Activated T-helper 1 cell treated with anti-CD3 and anti-CD28 coated beads, Interleukin-12 subunit alpha, Interleukin-12 subunit beta, Interleukin-2, Interleukin-4 antibody, amounts not matched to agents 30 ng/mL and 10 ng/mL and 1 ng/mL, durations not matched to agents 14 hours and 24 hours and 36 hours (primary cell): ENCODE data around the gene POLR1E. TPM values are rescaled to one million over a fixed set of nuclear protein-coding genes. Genes with fewer than 3 reads are reported as not detected.
"Not testable (repeated sequence)": the region's sequence is repeated elsewhere in the genome, so short reads cannot be mapped to it uniquely, and the experiment has no call there.

ENCODE experiments used
- DNase-seq: peaks from one replicate; pipeline ENCODE4 v3.0.0; 2021; ENCODE audit warnings: low spot score
- H3K27ac Mint-ChIP-seq: one replicate; pipeline ENCODE4 v1.8.0; 2021; ENCODE audit warnings: mild to moderate bottlenecking, mixed read lengths
- H3K27me3 Mint-ChIP-seq: one replicate; pipeline ENCODE4 v1.8.0; 2022; ENCODE audit warnings: mild to moderate bottlenecking, moderate library complexity, mixed read lengths; ENCODE audit not compliant: insufficient read depth
- H3K36me3 Mint-ChIP-seq: one replicate; pipeline ENCODE4 v1.8.0; 2021; ENCODE audit warnings: low read depth, mixed read lengths
- H3K4me1 Mint-ChIP-seq: one replicate; pipeline ENCODE4 v1.8.0; 2021; ENCODE audit warnings: low read depth, mixed read lengths
- H3K4me3 Mint-ChIP-seq: one replicate; pipeline ENCODE4 v1.8.0; 2021; ENCODE audit warnings: mild to moderate bottlenecking, moderate library complexity, mixed read lengths
- H3K9me3 Mint-ChIP-seq: one replicate; pipeline ENCODE4 v1.8.0; 2021; ENCODE audit warnings: mixed read lengths
- intact Hi-C: fragments of 100-400 bp; cut with micrococcal nuclease; formaldehyde crosslinking; loops from one replicate; pipeline ENCODE4 v1.15.1; 2024
- total RNA-seq: library from RNA; stranded (reverse); gene quantifications from 2 replicates; pipeline ENCODE4 v1.2.3, GENCODE V29; 2022

The POLR1E gene
- total RNA-seq, 1 donor from 2014 or later, result 61.0 TPM

DNA sequence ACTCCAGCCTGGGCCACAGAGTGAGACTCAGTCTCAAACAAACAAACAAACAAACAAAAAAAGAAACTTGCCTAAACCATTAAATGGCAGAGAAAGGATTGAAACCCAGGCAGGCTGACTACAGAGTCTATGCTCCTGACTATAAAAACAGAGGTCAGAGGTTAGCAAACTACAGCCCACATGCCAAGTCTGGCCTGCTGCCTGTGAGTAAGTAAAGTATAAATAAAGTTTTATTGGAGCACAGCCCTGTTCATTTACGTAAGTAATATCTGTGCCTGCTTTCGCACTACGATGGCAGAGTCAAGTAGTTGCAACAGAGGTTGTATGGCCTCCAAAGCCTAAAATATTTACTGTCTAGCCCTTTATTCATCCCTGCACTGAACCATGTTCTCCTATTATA, 11.6 kb downstream of the POLR1E start:
- H3K9me3 Mint-ChIP-seq, result no peaks in the 10 kb centered on the region
- DNase-seq, result no peak
- H3K27me3 Mint-ChIP-seq, result no peaks in the 10 kb centered on the region
- no peaks in the 10 kb centered on the region for H3K4me1 Mint-ChIP-seq
- H3K36me3 Mint-ChIP-seq, result peaks cover 52% of the 10 kb centered on the region
- H3K27ac Mint-ChIP-seq, result no peak overlapping the region
- no peak overlapping the region for H3K4me3 Mint-ChIP-seq
- intact Hi-C loops, result no loop called here

DNA sequence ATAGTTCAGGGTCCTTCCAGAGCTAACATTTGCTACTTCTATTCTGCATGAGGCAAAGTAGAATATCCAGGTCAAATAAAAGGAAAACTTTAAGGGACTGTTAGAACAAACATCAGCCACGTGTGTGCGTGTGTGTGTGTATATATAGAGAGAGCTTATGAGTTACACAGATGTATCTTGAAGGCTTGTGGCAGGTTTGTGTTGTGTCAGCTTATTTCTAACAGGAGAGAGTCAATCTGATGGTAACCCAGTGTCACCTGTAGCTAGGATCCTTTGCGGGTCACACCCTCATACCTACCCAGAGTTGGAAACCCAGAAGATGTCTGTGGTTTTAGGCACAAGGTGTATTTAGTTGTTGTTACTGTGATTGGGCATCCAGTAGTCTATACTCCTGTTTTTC, 12.7 kb downstream of the POLR1E start:
- Mint-ChIP-seq H3K4me1 (peaks cover 1% of the 10 kb centered on the region), H3K27me3 (no peaks in the 10 kb centered on the region), H3K9me3 (no peaks in the 10 kb centered on the region), H3K27ac (no peak overlapping the region), H3K4me3 (no peak overlapping the region), H3K36me3 (peaks cover 58% of the 10 kb centered on the region)
- no peak for DNase-seq
- intact Hi-C loops, result no loop called here

DNA sequence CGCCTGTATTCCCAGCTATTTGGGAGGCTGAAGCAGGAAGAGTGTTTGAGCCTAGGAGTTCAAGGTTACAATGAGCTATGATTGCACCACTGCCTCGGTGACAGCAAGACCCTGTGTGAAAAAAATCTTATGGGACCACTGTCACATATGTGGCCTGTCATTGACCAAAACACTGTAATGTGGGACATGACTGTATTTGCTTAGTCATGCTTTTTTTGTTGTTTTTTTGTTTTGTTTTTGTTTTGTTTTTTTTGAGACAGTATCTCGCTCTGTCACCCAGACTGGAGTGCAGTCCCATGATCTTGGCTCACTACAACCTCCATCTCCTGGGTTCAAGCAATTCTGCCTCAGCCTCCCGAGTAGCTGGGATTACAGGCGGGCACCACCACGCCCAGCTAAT, 13.5 kb downstream of the POLR1E start:
- intact Hi-C loops, result no loop called here
- Mint-ChIP-seq H3K27me3 (no peaks in the 10 kb centered on the region), H3K4me1 (peaks cover 9% of the 10 kb centered on the region), H3K36me3 (peaks cover 60% of the 10 kb centered on the region), H3K9me3 (no peaks in the 10 kb centered on the region), H3K27ac (no peak overlapping the region), H3K4me3 (no peak overlapping the region)
- DNase-seq, result no peak

DNA sequence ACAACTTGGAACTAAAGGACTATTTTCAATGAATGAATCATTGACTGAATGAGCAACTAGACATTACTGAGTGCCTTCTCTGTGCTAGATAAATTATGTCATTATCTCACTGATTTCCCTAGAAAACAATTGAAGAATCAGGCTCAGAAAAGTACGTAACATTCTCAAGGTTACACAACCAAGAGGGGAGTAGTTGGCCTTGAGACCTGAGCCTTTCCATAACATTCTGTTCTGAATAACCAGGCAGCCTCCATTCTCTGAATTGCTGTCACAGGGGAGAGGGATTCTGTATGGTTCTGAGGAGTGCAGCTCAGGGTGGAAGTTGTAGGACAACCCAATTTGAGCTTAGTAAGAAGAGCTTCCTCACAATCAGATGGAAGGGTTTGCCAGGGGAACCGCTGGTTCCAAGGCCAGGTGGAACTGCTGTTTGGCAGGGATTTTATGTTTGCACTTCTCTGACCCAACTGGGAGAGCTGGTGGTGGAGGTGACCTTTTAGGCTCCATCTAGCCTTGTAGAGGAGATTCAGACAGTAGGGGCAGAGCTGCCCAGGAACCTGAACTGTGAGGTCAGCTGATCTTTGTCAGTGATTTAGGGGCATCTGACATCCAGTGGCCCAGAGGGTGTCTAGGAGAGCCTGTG, 16.3 kb downstream of the POLR1E start:
- H3K27me3 Mint-ChIP-seq, result no peaks in the 10 kb centered on the region
- no peak overlapping the region for H3K27ac Mint-ChIP-seq
- H3K4me3 Mint-ChIP-seq, result no peak overlapping the region
- intact Hi-C loops, result no loop called here
- H3K36me3 Mint-ChIP-seq, result peaks cover 59% of the 10 kb centered on the region
- no peaks in the 10 kb centered on the region for H3K9me3 Mint-ChIP-seq
- DNase-seq, result no peak
- H3K4me1 Mint-ChIP-seq, result peaks cover 9% of the 10 kb centered on the region

DNA sequence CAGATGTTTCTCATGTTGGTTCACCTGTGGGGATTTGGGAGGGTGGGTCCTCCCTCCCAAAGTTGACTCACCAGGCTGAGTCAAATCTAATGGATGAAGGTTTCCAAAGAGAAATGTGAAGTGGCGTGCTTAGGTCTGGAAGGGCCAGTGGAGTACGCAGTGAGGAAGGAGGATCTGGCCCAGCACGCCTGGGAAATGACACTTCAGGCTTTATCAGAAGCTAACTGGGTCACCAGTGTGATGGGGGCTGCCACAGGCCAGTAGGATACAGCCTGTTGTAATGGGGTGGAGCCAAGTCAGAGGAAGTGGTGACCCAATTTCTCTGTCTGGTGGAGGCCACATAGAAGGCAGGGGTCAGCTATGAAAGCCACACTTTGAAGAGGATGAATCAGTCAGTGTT, 18.0 kb downstream of the POLR1E start:
- no peak overlapping the region for H3K4me3 Mint-ChIP-seq
- intact Hi-C loops, result no loop called here
- peak overlapping the region; percentile 15 for H3K27ac Mint-ChIP-seq
- peaks cover 59% of the 10 kb centered on the region for H3K36me3 Mint-ChIP-seq
- H3K27me3 Mint-ChIP-seq, result no peaks in the 10 kb centered on the region
- peaks cover 9% of the 10 kb centered on the region for H3K4me1 Mint-ChIP-seq
- no peak for DNase-seq
- no peaks in the 10 kb centered on the region for H3K9me3 Mint-ChIP-seq

DNA sequence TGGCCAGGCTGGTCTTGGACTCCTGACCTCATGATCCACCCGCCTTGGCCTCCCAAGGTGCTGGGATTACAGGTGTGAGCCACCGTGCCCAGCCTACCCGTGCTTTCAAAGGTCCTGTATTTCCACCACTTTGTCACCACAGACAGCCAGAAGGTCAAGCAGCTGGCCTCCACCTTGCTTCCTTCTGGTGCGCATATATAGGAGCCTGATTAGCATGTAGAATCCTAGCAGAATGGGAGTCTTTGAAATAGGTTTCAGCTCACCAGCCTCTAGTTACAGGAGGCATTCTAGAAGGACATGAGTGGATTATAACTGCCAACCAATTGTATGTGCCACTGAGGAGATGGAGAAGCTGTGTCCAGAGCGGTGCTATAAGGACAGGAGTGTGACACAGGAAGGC, 18.9 kb downstream of the POLR1E start:
- no peaks in the 10 kb centered on the region for H3K9me3 Mint-ChIP-seq
- DNase-seq, result no peak
- intact Hi-C loops, result no loop called here
- H3K27ac Mint-ChIP-seq, result no peak overlapping the region
- H3K4me1 Mint-ChIP-seq, result peaks cover 9% of the 10 kb centered on the region
- H3K27me3 Mint-ChIP-seq, result no peaks in the 10 kb centered on the region
- H3K4me3 Mint-ChIP-seq, result no peak overlapping the region
- peaks cover 55% of the 10 kb centered on the region for H3K36me3 Mint-ChIP-seq

DNA sequence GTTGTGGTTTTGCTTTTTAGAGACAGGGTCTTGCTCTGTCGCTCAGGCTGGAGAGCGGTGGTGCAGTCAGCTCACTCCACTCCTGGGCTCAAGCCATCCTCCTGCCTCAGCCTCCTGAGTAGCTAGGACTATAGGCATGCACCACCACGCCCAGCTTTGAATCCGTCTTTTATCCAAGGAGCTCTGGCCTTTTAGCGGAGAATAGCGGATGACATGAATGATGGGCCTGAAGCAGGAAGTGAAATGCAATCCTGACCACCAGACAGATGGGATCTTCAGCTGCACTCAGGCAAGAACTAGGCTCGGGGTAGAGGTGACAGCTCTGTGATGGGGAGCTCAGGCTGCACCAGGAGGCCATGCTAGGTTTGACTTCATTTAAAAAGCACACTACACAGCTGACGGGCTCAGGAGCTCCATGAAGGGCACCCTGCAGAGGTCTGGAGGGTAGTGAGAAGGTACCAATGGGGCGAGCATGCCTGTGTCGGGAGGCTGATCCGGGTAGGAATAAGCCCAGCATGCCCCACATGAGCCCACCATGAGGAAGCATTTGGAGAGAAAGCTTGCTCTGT, 21.9 kb downstream of the POLR1E start:
- Mint-ChIP-seq H3K4me1 (peaks cover 9% of the 10 kb centered on the region), H3K4me3 (no peak overlapping the region), H3K9me3 (no peaks in the 10 kb centered on the region), H3K36me3 (peaks cover 32% of the 10 kb centered on the region), H3K27ac (no peak overlapping the region), H3K27me3 (no peaks in the 10 kb centered on the region)
- intact Hi-C loops, result no loop called here
- DNase-seq, result no peak

DNA sequence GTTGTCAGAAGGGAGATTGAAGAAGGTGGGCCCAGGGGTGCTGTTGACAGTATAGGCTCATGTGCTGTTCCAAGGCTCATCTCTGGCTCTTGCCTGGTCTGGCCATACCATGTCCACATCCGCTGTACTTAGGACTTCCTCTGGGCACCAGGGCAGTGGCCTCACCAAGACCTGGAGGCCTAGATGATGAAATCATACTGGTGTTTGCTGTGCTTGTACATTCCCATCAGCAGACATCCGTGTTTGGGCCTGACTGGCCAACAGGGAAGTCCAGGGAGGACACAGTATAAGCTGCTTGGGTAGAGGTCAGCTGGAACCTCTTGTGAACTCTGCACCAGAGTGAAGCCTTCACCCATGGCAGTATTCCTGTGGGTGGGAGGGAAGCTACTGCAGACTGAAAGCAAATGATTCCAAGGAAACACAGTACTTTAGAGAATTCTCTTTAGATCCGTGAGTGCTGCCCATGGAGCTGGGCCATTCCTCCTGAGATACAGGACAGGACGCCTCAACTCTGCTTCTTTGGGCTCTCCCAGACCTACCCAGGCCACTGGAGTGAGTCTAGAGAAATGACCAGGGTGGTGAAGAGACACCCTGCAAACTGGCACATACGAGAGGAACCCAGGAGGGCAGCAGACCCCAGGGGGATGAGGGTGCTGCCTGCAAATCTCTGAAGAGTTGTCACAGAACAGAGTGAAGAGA, 22.5 kb downstream of the POLR1E start:
- no peak for DNase-seq
- intact Hi-C loops, result no loop called here
- peaks cover 26% of the 10 kb centered on the region for H3K36me3 Mint-ChIP-seq

DNA sequence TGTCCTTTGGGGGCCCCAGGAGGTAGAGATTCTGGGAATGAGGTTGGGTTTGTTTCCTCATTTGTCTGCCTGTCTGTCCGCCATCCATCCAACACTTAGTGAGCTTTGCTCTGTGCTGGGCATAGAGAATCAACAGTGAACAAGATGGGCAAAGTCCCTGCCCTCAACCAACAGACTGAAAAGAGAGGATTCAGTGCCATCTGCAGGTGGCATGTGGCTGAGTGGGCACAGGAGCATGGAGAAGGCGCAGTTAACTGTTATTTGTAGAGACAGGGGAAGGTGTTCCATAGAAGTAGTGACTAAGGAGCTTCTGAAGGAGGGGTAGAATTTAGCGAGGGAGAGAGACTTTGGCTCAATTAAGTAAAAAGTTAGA, 23.1 kb downstream of the POLR1E start:
- intact Hi-C loops, result no loop called here
- H3K4me3 Mint-ChIP-seq, result no peak overlapping the region
- DNase-seq, result no peak
- peaks cover 21% of the 10 kb centered on the region for H3K36me3 Mint-ChIP-seq
- peaks cover 4% of the 10 kb centered on the region for H3K4me1 Mint-ChIP-seq
- H3K9me3 Mint-ChIP-seq, result no peaks in the 10 kb centered on the region
- no peaks in the 10 kb centered on the region for H3K27me3 Mint-ChIP-seq
- no peak overlapping the region for H3K27ac Mint-ChIP-seq

More for the DNA sequence above, 22.5 kb downstream of the POLR1E start:
- Mint-ChIP-seq H3K9me3 (no peaks in the 10 kb centered on the region), H3K27me3 (no peaks in the 10 kb centered on the region), H3K4me1 (peaks cover 9% of the 10 kb centered on the region), H3K4me3 (no peak overlapping the region), H3K27ac (no peak overlapping the region)

DNA sequence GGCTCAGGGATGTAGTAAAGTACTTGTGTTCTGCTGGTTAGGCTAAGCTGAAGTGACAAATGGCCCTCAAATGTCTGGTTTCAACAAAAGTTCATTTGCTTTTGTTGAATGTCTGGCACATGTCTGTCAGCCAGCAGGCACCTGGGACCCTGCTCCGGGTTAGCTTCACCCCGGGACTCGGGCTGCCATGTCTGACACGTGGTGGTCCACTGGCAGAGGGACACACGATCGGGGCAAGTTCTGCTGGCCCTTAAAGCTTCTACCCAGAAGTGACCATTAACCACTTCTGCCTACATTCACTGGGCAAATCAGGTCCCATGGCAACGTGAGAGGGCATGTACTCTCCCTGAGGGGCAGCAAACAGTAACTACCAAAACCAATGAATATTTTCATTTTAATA, 23.8 kb downstream of the POLR1E start:
- Mint-ChIP-seq H3K27ac (no peak overlapping the region), H3K9me3 (no peaks in the 10 kb centered on the region)
- intact Hi-C loops, result no loop called here

DNA sequence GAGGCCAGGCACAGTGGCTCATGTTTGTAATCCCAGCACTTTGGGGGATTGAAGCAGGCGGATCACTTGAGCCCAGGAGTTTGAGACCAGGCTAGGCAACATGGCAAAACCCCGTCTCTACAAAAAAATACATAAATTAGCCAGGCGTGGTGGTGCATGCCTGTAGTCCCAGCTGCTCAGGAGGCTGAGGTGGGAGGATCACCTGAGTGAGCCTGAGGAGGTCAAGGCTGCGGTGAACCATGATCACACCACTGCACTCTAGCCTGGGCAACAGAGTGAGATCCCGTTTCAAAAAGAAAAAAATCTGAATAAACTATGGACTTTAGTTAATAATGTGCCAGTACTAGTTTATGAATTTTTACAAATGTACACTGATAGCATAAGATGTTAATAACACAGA, 24.3 kb downstream of the POLR1E start:
- DNase-seq, H3K27me3 Mint-ChIP-seq, H3K4me1 Mint-ChIP-seq, H3K9me3 Mint-ChIP-seq, intact Hi-C loops, H3K4me3 Mint-ChIP-seq, H3K27ac Mint-ChIP-seq: not testable (repeated sequence)
- H3K36me3 Mint-ChIP-seq, result peaks cover 14% of the 10 kb centered on the region

More for the DNA sequence above, 23.8 kb downstream of the POLR1E start:
- Mint-ChIP-seq H3K4me1 (no peaks in the 10 kb centered on the region), H3K27me3 (no peaks in the 10 kb centered on the region), H3K4me3 (no peak overlapping the region), H3K36me3 (peaks cover 18% of the 10 kb centered on the region)
- DNase-seq, result no peak

DNA sequence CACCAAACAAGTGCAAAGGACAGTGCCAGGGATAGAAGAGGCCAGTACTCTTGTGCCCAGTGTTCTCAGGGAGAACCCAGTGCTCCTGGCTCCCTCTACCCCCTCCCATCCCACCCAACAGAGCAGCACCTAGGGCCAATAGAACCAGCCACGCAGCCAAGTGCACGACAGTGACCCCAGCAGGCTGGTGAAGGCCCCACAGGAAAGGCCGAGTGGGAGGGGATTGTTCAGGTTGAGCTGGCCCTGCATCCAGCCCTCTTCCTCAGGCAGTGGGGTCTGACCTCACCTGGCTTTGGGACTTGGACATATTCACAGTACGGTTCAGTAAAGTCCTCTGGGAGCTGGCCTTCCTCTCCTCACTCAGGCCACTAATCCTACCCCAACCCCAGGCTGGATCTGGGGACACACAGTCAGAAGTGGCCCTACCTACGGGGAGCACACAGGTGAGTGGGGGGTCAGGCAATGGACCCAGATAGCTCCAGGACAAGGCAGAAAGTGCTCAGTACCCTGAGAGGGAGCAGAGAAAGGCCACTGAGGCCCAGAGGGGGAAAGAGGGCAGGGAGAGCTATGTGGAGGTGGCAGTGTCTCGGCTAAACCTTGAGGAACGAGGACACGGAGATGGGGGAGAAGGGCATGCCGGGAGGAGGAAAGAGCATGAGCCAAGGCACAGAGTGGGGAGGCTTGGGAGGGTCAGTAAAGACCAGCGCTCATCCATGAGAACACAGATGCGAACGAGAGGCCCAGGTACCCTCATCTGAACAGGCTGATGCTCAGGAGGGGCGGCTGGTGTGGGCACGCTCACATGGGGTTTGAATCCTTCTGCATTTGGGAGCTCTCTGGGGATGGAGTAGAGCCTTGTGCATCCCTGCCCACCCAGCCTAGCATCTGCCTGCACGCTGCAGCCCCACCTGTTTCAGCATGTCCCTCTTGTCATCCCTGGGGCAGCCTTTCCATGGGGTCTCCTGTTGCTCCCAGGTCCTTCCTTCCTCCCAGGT, 25.6 kb downstream of the POLR1E start:
- Mint-ChIP-seq H3K4me1 (peaks cover 6% of the 10 kb centered on the region), H3K9me3 (no peaks in the 10 kb centered on the region), H3K27ac (no peak overlapping the region), H3K27me3 (no peaks in the 10 kb centered on the region), H3K4me3 (no peak overlapping the region), H3K36me3 (peaks cover 12% of the 10 kb centered on the region)
- intact Hi-C loops, result no loop called here
- DNase-seq, result no peak

DNA sequence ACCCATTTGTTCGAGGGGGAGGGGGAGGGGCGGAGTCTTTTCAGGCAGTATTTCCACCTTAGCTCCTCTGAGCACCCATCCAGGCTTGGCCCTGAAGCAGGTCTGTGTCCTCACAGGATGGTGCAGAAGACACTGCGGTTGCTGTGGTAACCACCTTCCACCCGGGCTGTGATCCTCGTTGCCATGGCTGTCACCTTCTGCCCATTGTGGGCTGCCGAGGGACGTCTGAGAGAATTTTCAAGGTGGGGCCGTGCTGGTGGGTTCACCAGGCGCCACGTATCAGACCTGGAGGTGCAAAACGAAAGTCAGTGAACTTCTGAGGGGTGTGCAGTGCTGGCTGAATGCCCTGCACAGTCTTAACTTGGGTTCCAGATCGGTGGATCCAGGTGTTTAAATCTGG, 26.7 kb downstream of the POLR1E start:
- H3K27me3 Mint-ChIP-seq, result no peaks in the 10 kb centered on the region
- H3K36me3 Mint-ChIP-seq, result peaks cover 5% of the 10 kb centered on the region
- intact Hi-C loops, result no loop called here
- no peaks in the 10 kb centered on the region for H3K9me3 Mint-ChIP-seq
- H3K4me3 Mint-ChIP-seq, result no peak overlapping the region
- no peak for DNase-seq
- no peak overlapping the region for H3K27ac Mint-ChIP-seq
- H3K4me1 Mint-ChIP-seq, result peaks cover 6% of the 10 kb centered on the region
